SU-DHL-6 (cell line): Measurements from ENCODE around the gene MC1R.

Experiments used
- EZH2phosphoT487 ChIP-seq: fragments of 200-600 bp; sonication (generic), shearing (Covaris generic); conservative IDR thresholded peaks from 2 replicates; pipeline ENCODE4 v1.6.1; 2018; ENCODE audit warnings: mild to moderate bottlenecking, antibody characterized with exemption, low read length, moderate library complexity, mixed read lengths
- TF ChIP-seq, protein P1 (sequence below): fragments of 200-600 bp; sonication (generic); IDR thresholded peaks from one replicate; pipeline ENCODE4 v1.5.1; 2017; ENCODE audit warnings: antibody characterized with exemption, mild to moderate bottlenecking, low read length, moderate library complexity; ENCODE audit not compliant: insufficient read depth, poor library complexity, severe bottlenecking

DNA sequence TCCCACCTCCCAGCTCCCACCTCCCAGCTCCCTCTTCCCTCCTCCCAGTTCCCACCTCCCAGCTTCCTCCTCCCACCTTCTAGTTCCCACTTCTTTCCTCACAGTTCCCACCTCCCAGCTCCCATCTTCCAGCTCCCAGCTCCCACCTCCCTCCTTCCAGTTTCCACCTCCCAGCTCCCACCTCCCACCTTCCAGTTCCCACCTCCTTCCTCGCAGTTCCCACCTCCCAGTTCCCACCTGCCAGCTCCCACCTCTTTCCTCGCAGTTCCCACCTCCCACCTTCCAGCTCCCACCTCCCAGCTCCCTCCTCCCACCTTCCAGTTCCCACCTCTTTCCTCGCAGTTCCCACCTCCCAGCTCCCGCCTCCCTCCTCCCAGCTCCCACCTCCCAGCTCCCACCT is 10.4 kb upstream of the MC1R start:
- TF ChIP-seq, protein P1, sequence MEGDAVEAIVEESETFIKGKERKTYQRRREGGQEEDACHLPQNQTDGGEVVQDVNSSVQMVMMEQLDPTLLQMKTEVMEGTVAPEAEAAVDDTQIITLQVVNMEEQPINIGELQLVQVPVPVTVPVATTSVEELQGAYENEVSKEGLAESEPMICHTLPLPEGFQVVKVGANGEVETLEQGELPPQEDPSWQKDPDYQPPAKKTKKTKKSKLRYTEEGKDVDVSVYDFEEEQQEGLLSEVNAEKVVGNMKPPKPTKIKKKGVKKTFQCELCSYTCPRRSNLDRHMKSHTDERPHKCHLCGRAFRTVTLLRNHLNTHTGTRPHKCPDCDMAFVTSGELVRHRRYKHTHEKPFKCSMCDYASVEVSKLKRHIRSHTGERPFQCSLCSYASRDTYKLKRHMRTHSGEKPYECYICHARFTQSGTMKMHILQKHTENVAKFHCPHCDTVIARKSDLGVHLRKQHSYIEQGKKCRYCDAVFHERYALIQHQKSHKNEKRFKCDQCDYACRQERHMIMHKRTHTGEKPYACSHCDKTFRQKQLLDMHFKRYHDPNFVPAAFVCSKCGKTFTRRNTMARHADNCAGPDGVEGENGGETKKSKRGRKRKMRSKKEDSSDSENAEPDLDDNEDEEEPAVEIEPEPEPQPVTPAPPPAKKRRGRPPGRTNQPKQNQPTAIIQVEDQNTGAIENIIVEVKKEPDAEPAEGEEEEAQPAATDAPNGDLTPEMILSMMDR, result no peak
- no peak for TF ChIP-seq EZH2phosphoT487
